Renal cortical epithelial cell (primary cell): Measurements from ENCODE around the gene KRTAP4-16. TPM values are rescaled to one million over a fixed set of nuclear protein-coding genes. Genes with fewer than 3 reads are reported as not detected.
"Not testable (repeated sequence)": the region's sequence is repeated elsewhere in the genome, so short reads cannot be mapped to it uniquely, and the experiment has no call there.

Experiments used
- DNase-seq: peaks from one replicate; pipeline ENCODE4 v3.0.0-alpha.2; 2011; ENCODE audit warnings: low read depth
- total RNA-seq: library from RNA; depleted of rRNA; stranded (reverse); fragments of >200 nt; gene quantifications from 2 replicates; pipeline ENCODE4 v1.2.3, GENCODE V29; 2014

The KRTAP4-16 gene
- total RNA-seq, 1 donor from 2014 or later, result not detected

DNA sequence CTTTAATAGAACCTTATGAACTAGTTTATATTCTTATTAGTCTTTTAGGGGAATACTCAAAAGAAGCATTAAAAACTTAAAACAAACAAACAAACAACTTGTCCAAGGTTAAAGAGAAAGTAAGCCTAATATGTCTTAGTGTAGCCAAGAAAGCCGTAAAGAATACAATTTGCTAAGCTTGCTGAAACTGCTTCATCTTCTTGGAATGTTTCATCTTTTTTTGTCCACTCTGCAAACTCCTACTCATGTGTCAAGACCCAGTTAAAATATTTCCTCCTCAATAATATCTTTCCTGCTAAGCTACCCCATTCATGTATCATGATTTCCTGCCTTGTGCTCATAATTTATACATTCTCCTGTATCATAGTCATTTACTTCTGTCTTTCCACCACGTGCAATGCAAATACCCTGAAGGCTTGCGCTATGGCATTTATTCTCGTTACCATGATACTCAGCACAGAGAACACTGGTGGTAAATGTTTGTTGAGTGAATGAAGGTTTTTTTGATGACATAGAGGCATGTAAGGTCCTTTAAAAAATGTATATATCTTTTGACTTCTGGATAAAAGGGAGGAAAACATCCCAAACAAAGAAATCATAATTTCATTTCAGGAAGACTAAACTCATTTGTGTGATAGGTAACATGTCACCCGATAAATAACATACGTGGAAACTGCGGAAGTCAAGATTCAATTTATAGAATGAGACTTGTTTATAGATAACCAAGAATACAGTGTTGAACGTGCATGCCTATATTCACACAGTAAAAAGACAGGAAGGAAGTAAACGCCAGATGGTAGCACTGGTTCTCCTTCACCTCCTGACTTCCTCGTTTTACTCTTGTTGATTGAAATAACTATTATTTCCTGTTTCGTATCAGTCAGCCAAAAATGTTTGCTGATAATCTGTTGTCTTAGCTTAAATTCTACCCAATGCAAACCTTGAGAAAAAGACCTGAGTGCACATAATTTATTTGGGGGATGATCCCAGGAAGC lies 18.0 kb upstream of the KRTAP4-16 start:
- not testable (repeated sequence) for DNase-seq

DNA sequence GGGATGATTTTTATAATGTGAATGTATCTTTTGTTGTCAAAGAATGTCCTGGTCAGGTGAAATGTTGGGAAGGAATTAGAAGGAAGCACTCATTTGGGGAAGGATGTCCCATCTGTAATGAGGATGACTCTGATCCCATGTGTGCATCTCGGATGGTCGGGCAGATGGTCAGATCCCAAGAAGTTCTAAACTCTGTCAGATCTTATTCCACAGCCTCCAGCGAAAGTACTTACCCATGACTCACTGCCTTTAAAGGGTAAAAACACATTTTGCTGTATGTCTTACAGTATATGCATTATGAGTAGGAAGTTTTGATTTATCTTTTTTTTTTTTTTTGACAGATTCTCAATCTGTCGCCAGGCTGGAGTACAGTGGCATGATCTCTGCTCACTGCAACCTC lies 16.7 kb upstream of the KRTAP4-16 start:
- no peak for DNase-seq

DNA sequence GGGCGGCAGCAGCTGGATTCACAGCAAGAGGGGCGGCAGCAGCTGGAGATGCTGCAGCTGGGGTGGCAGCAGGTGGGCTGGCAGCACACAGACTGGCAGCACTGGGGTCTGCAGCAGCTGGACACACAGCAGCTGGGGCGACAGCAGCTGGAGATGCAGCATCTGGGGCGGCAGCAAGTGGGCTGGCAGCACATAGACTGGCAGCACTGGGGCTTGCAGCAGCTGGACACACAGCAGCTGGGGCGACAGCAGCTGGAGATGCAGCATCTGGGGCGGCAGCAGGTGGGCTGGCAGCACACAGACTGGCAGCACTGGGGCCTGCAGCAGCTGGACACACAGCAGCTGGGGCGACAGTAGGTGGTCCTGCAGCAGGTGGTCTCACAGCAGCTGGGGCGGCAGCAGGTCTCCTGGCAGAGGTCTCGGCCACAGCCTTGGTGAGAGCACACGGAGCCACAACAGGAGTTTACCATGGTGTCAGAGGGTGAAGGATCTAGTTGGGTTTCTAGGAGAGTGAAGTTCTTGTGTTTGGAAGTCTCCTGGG lies 15.9 kb upstream of the KRTAP4-16 start, which contains the start of gene KRTAP4-11:
Gene KRTAP4-11 (minus strand): TSS at position 528 of the 541 bp plus-strand sequence. CDS start 58 bp downstream, at position 470.
- DNase-seq, result not testable (repeated sequence)

DNA sequence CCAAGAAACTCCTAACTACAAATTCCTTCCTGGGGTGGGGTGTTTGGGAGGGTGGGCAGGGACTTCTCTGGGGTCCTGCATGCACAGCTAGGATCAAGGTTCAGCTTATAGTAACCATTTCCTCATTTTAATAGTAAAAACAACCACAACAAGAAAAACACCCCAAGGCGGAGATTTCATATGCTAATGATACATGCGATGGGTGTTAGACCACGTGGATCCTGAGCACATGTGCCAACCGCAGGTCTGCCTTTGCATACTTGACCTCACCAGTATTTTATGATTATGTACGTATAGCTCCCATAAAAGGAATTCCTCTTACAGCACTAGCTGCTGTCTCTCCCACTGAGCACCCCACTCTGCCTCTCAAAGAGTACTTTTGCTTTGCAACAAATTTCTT lies 14.3 kb upstream of the KRTAP4-16 start:
- no peak for DNase-seq

DNA sequence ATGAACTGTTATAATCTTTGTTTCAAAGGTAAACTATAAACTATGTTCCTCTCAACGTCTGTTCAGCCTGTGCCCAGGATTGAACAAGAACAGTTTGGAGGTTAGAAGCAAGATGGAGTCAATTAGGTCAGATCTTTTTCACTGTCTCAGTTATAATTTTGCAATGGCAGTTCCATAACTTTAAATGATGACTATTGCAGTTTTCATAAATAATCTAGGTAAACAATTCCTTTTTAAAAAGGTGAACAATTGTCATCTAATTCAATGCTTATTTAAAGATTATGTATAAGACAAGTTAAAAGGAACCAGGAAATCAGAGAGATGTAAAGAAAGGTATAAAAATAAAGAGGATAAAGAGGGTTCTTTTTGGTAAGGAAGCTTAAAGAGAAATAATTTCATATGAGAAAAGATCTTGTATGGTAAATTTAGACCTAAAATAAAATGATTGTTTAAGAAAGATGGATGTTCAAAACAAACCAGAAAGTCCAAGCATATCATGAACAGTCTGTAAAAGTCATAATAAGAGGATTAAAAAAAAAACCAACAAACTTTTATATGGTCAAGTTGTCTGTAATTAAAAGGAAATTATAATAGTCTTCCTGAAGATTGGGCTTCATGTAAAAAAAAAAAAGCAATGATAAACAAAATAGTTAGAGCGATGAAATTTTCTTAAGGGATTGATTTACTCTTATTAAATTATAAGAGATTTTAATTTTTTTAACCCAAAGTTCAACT lies 9.3 kb upstream of the KRTAP4-16 start:
- DNase-seq, result no peak

DNA sequence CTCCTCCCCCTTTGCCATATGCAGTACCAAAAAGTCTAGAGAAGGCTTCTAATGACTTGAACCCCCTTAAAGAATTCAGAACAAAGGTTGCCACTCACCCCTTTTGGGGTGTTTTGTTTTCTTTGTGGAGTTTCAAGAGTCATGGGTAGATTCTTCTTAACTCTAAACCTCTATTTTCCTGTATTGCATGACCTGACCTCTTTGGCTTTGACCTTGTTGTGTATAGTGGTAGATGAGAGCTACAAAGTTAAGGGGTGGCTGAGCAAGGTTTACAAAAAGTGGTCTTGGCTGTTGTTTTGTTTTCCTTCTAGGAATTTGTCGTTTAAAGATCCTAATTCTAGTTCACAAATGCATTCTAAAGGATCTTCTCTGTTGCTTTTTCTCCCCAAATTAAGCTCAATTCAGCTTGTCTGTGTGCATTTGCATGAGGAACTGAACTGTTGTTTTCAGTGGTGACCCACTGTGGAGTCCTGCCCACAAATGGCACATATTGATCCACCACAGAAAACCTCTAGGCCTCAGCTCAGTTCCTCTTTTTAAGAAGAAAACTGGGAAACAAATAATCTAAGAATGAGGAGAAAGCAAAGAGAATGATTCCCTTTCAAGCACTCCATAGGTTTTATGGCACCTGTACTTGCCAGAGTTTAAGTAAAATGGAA lies 6.8 kb upstream of the KRTAP4-16 start:
- DNase-seq, result not testable (repeated sequence)

DNA sequence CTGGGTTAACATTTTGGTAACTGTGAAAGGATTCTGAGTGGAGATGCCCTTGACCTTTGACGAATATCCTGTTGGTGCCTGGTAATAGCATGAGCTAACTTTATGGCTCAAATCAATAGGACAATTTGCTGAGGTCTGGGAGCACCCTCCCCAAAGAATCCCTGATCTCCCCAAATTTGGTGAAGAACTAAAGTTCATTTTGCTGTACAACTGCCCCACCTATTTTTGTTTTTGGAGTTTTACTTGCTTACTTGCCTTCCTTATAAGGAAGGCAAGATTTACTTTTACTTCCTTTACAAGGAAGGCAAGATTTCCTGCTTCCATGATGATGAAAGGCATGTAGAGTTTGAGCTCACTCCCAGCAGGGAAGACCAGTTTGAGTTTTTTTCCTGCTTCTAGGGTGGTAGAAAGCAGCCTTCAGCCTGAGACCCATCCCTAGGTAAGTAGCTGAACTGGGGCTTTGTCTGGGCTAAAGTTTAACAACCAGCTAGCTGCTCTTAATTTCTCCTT lies 6.0 kb upstream of the KRTAP4-16 start:
- peak; percentile 39 for DNase-seq

DNA sequence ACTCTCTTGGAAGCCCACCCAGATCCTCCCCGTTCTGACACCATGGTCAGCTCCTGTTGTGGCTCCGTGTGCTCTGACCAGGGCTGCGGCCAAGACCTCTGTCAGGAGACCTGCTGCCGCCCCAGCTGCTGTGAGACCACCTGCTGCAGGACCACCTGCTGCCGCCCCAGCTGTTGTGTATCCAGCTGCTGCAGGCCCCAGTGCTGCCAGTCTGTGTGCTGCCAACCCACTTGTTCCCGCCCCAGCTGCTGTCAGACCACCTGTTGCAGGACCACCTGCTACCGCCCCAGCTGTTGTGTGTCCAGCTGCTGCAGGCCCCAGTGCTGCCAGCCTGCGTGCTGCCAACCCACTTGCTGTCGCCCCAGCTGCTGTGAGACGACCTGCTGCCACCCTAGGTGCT lies 3.3 kb upstream of the KRTAP4-16 start, which contains the start of gene KRTAP4-9:
Gene KRTAP4-9 (plus strand): TSS at position 43 of the 400 bp plus-strand sequence. CDS start 0 bp downstream, at position 43.
- not testable (repeated sequence) for DNase-seq

DNA sequence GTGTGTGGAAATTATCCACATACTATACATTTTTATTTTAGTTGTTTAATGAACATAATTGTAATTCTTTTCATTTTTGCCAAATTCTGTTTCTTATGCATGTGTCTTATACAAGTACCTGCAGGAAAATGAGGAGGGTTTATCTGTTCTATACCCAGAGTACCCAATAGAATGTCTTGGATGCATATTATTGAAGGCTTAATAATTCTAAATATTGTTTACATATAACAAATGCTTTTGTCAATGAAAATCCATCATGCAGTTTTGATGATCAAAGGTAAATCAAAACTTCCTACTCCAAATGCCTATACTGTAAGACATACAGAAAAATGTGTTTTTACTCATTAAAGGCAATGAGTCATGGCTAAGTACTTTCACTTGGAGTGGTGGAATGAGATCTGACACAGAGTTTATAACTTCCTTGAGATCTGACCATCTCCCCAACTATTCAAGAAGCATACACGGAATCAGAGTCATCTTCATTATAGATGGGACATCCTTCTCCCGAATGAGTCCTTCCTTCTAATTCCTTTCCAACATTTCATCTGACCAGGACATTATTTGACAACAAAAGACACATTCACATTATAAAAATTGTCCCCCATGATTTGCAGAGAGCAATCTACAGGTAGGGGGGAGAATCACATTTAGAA lies 2.5 kb upstream of the KRTAP4-16 start:
- peak; percentile 50 for DNase-seq

DNA sequence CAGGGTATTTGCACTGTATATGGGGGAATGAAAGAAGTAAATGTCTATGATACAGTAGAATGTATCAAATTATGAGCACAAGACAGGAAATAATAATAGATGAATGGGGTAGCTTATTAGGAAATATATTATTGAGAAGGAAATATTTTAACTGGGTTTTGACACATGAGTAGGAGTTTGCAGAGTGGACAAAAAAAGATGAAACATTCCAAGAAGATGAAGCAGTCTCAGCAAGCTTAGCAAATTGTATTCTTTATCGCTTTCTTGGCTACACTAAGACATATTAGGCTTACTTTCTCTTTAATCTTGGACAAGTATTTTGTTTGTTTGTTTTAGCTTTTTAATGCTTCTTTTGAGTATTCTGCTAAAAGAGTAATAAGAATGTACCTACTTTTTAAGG lies 1.9 kb upstream of the KRTAP4-16 start:
- no peak for DNase-seq

DNA sequence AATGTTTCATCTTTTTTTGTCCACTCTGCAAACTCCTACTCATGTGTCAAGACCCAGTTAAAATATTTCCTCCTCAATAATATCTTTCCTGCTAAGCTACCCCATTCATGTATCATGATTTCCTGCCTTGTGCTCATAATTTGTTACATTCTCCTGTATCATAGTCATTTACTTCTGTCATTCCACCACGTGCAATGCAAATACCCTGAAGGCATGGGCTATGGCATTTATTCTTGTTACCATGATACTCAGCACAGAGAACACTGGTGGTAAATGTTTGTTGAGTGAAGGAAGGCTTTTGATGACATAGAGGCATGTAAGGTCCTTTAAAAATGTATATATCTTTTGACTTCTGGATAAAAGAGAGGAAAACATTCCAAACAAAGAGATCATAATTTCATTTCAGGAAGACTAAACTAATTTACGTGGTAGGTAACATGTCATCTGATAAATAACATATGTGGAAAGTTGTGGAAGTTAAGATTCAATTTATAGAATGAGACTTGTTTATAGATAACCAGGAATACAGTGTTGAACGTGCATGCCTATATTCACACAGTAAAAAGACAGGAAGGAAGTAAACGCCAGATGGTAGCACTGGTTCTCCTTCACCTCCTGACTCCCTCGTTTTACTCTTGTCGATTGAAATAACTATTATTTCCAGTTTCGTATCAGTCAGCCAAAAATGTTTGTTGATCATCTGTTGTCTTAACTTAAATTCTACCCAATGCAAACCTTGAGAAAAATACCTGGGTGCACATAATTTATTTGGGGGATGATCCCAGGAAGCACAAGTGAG lies 2.1 kb downstream of the KRTAP4-16 start:
- peak; percentile 50 for DNase-seq

DNA sequence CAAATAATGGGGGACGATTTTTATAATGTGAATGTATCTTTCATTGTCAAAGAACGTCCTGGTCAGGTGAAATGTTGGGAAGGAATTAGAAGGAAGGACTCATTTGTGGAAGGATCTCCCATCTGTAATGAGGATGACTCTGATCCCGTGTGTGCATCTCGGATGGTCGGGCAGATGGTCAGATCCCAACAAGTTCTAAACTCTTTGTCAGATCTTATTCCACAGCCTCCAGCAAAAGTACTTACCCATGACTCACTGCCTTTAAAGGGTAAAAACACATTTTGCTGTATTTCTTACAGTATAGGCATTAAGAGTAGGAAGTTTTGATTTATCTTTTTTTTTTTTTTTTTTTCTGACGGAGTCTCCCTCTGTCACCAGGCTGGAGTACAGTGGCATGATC lies 3.5 kb downstream of the KRTAP4-16 start:
- no peak for DNase-seq

DNA sequence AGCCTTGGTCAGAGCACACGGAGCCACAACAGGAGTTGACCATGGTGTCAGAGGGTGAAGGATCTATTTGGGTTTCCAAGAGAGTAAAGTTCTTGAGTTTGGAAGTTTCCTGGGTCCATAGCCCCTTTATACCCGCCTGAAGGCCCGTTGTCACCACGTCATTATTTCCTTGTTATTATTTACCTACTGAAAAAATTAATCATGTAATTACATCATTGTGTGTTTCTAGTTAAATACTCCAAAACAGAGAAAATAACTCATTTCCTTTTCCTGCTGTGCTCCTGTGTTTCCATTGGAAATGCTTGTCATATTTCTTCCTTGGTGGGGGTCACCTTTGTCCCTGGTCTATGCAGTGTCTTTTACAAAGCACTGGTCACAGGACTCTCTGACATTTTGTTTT lies 4.0 kb downstream of the KRTAP4-16 start, which contains the start of gene KRTAP4-8:
Gene KRTAP4-8 (minus strand): TSS at position 101 of the 400 bp plus-strand sequence. CDS start 58 bp downstream, at position 43.
- no peak for DNase-seq

DNA sequence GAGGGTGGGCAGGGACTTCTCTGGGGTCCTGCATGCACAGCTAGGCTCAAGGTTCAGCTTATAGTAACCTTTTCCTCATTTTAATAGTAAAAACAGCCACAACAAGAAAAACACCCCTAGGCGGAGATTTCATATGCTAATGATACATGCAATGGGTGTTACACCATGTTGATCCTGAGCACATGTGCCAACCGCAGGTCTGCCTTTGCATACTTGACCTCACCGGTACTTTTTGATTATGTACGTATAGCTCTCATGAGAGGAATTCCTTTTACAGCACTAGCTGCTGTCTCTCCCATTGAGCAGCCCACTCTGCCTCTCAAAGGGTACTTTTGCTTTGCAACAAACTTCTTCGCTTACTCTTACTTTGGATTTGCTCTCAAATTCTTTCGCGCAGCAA lies 6.0 kb downstream of the KRTAP4-16 start:
- no peak for DNase-seq

DNA sequence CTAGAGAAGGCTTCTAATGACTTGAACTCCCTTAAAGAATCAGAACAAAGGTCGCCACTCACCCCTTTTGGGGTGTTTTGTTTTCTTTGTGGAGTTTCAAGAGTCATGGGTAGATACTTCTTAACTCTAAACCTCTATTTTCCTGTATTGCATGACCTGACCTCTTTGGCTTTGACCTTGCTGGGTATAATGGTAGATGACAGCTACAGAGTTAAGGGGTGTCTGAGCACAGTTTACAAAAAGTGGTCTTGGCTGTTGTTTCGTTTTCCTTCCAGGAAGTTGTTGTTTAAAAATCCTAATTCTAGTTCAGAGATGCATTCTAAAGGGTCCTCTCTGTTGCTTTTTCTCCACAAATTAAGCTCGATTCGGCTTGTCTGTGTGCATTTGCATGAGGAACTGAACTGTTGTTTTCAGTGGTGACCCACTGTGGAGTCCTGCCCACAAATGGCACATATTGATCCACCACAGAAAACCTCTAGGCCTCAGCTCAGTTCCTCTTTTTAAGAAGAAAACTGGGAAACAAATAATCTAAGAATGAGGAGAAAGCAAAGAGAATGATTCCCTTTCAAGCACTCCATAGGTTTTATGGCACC lies 13.2 kb downstream of the KRTAP4-16 start:
- DNase-seq, result not testable (repeated sequence)

DNA sequence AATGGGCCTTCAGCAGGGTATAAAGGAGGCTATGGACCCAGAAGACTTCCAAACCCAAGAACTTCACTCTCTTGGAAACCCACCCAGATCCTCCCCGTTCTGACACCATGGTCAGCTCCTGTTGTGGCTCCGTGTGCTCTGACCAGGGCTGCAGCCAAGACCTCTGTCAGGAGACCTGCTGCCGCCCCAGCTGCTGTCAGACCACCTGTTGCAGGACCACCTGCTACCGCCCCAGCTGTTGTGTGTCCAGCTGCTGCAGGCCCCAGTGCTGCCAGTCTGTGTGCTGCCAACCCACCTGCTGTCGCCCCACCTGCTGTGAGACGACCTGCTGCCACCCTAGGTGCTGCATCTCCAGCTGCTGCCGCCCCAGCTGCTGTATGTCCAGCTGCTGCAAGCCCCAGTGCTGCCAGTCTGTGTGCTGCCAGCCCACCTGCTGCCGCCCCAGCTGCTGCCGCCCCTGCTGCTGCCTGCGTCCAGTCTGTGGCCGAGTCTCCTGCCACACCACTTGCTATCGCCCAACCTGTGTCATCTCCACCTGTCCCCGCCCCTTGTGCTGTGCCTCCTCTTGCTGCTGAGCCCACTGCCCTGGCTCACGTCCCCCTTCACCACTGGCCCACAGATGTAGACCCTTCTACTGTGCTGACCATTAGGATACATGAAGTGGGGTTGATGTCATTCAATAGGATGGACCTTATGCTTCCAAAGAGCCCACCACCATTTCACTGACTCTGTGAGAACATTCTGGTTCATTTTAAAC lies 17.7 kb downstream of the KRTAP4-16 start, which contains the start of gene KRTAP4-7:
Gene KRTAP4-7 (plus strand): TSS at position 51 of the 757 bp plus-strand sequence. CDS start 57 bp downstream, at position 108.
- DNase-seq, result not testable (repeated sequence)

DNA sequence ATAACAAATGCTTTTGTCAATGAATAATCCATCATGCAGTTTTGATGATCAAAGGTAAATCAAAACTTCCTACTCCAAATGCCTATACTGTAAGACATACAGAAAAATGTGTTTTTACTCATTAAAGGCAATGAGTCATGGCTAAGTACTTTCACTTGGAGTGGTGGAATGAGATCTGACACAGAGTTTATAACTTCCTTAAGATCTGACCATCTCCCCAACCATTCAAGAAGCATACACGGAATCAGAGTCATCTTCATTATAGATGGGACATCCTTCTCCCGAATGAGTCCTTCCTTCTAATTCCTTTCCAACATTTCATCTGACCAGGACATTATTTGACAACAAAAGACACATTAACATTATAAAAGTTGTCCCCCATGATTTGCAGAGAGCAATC lies 18.6 kb downstream of the KRTAP4-16 start:
- peak; percentile 39 for DNase-seq

DNA sequence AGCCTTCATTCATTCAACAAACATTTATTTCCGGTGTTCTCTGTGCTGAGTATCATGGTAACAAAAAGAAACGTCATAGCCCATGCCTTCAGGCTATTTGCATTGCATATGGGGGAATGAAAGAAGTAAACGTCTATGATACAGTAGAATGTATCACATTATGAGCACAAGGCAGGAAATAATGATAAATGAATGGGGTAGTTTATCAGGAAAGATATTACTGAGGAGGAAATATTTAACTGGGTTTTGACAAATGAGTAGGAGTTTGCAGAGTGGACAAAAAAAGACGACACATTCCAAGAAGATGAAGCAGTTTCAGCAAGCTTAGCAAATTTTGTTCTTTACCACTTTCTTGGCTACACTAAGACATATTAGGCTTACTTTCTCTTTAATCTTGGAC lies 19.4 kb downstream of the KRTAP4-16 start:
- no peak for DNase-seq
